Neural cell (in vitro differentiated cells): ENCODE data around the gene CSTF1.

ENCODE experiments used
- EP300 ChIP-seq: fragments of 450-650 bp; conservative IDR thresholded peaks from 2 replicates; pipeline ENCODE4 v1.6.1; 2014; ENCODE audit warnings: antibody characterized with exemption, mild to moderate bottlenecking, moderate library complexity; ENCODE audit not compliant: poor library complexity, severe bottlenecking
- EZH2 ChIP-seq: fragments of 200-600, 300-800 bp; shearing (Covaris generic), sonication (generic); IDR thresholded peaks from 2 replicates; pipeline ENCODE4 v1.6.1; 2014; ENCODE audit warnings: antibody characterized with exemption, low read length, borderline replicate concordance, mild to moderate bottlenecking; ENCODE audit not compliant: insufficient read depth, poor library complexity, severe bottlenecking
- POLR2AphosphoS5 ChIP-seq: IDR thresholded peaks from 2 replicates; pipeline ENCODE4 v1.6.1; 2012
- RAD21 ChIP-seq: fragments of 450-650 bp; conservative IDR thresholded peaks from 2 replicates; pipeline ENCODE4 v1.6.1; 2014; ENCODE audit warnings: antibody characterized with exemption, mild to moderate bottlenecking, moderate library complexity
- TAF1 ChIP-seq: IDR thresholded peaks from 2 replicates; pipeline ENCODE4 v1.6.1; 2012; ENCODE audit warnings: low read depth
- TF ChIP-seq, protein P1 (sequence below): fragments of 450-650 bp; IDR thresholded peaks from 2 replicates; pipeline ENCODE4 v1.5.1; 2014; ENCODE audit warnings: antibody characterized with exemption, mild to moderate bottlenecking, moderate library complexity; ENCODE audit not compliant: poor library complexity, severe bottlenecking

GRCh38 chr20:56445540-56445939, 53.1 kb downstream of the CSTF1 start:
- TF ChIP-seq, protein P1, sequence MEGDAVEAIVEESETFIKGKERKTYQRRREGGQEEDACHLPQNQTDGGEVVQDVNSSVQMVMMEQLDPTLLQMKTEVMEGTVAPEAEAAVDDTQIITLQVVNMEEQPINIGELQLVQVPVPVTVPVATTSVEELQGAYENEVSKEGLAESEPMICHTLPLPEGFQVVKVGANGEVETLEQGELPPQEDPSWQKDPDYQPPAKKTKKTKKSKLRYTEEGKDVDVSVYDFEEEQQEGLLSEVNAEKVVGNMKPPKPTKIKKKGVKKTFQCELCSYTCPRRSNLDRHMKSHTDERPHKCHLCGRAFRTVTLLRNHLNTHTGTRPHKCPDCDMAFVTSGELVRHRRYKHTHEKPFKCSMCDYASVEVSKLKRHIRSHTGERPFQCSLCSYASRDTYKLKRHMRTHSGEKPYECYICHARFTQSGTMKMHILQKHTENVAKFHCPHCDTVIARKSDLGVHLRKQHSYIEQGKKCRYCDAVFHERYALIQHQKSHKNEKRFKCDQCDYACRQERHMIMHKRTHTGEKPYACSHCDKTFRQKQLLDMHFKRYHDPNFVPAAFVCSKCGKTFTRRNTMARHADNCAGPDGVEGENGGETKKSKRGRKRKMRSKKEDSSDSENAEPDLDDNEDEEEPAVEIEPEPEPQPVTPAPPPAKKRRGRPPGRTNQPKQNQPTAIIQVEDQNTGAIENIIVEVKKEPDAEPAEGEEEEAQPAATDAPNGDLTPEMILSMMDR: no peak
- no peak for TF ChIP-seq TAF1
- TF ChIP-seq EZH2: no peak
- no peak for TF ChIP-seq RAD21
- TF ChIP-seq EP300: no peak
- TF ChIP-seq POLR2AphosphoS5: no peak
